ENCODE data around the gene TPRN. TPM values are rescaled to one million over a fixed set of nuclear protein-coding genes. Genes with fewer than 3 reads are reported as not detected.

TPRN gene
- total RNA-seq, 2 experiments from 2014 or later: 5.7 to 6.6 TPM

GRCh38 chr9:137148242-137148641 is 52.3 kb downstream of the TPRN start:
- DNase-seq: no peak
- Mint-ChIP-seq H3K36me3 (ENCODE audit: low read depth) (no peaks in the 10 kb centered on the region), H3K27ac (no peak overlapping the region), H3K4me3 (no peak overlapping the region), H3K9me3 (no peaks in the 10 kb centered on the region), H3K4me1 (ENCODE audit: low read depth) (peaks cover 6% of the 10 kb centered on the region), H3K27me3 (peaks cover 9% of the 10 kb centered on the region)
- CTCF ChIA-PET: no interaction called here
- POLR2A ChIA-PET: interaction anchor here (2.3 kb wide), 1 partner anchor 18 kb away, joined by 8 read pairs; no protein-coding TSS in a partner anchor
- TF ChIP-seq CTCF (IDR thresholded peaks at IDR 0.05): no peak
- no peak for ATAC-seq
- intact Hi-C loops (cut with micrococcal nuclease): no loop called here

- H3K27ac Mint-ChIP-seq: no peak overlapping the region
- intact Hi-C loops (cut with micrococcal nuclease): no loop called here
- no peaks in the 10 kb centered on the region for H3K9me3 Mint-ChIP-seq
- ChIA-PET CTCF (no interaction called here), POLR2A (interaction anchor here (2.3 kb wide), 1 partner anchor 18 kb away, joined by 8 read pairs; no protein-coding TSS in a partner anchor)
- no peaks in the 10 kb centered on the region for H3K36me3 Mint-ChIP-seq (ENCODE audit: low read depth)
- TF ChIP-seq CTCF (IDR thresholded peaks at IDR 0.05): no peak
- no peak for ATAC-seq
- H3K27me3 Mint-ChIP-seq: peaks cover 9% of the 10 kb centered on the region
- no peak overlapping the region for H3K4me3 Mint-ChIP-seq
- peaks cover 6% of the 10 kb centered on the region for H3K4me1 Mint-ChIP-seq (ENCODE audit: low read depth)
- DNase-seq: no peak
Measured at GRCh38 chr9:137147793-137148160, 52.8 kb downstream of the TPRN start.

- no peaks in the 10 kb centered on the region for H3K9me3 Mint-ChIP-seq
- H3K4me1 Mint-ChIP-seq (ENCODE audit: low read depth): peaks cover 6% of the 10 kb centered on the region
- no peak for TF ChIP-seq CTCF (IDR thresholded peaks at IDR 0.05)
- CTCF ChIA-PET: no interaction called here
- H3K36me3 Mint-ChIP-seq (ENCODE audit: low read depth): no peaks in the 10 kb centered on the region
- no peak overlapping the region for H3K27ac Mint-ChIP-seq
- intact Hi-C loops (cut with micrococcal nuclease): no loop called here
- ATAC-seq: no peak
- DNase-seq: no peak
- no peak overlapping the region for H3K4me3 Mint-ChIP-seq
- H3K27me3 Mint-ChIP-seq: peaks cover 12% of the 10 kb centered on the region
- POLR2A ChIA-PET: interaction anchor here (0.7 to 0.9 kb wide), 2 partner anchors 18 to 48 kb away, joined by 3 to 4 read pairs; no protein-coding TSS in a partner anchor
Measured at GRCh38 chr9:137147091-137147792, 53.3 kb downstream of the TPRN start.

GRCh38 chr9:137146527-137146918 is 54.0 kb downstream of the TPRN start:
- no peak overlapping the region for H3K27ac Mint-ChIP-seq
- peaks cover 17% of the 10 kb centered on the region for H3K27me3 Mint-ChIP-seq
- no peaks in the 10 kb centered on the region for H3K9me3 Mint-ChIP-seq
- no peaks in the 10 kb centered on the region for H3K36me3 Mint-ChIP-seq (ENCODE audit: low read depth)
- CTCF ChIA-PET: no interaction called here
- POLR2A ChIA-PET: interaction anchor here (0.7 to 0.9 kb wide), 2 partner anchors 17 to 49 kb away, joined by 3 to 4 read pairs; no protein-coding TSS in a partner anchor
- H3K4me1 Mint-ChIP-seq (ENCODE audit: low read depth): peaks cover 5% of the 10 kb centered on the region
- ATAC-seq (no peak), DNase-seq (no peak)
- no peak for TF ChIP-seq CTCF (IDR thresholded peaks at IDR 0.05)
- intact Hi-C loops (cut with micrococcal nuclease): no loop called here
- H3K4me3 Mint-ChIP-seq: no peak overlapping the region

GRCh38 chr9:137145731-137146526 is 54.6 kb downstream of the TPRN start:
- CTCF ChIA-PET: no interaction called here
- H3K9me3 Mint-ChIP-seq: no peaks in the 10 kb centered on the region

More at GRCh38 chr9:137145731-137146526, 54.6 kb downstream of the TPRN start:
- H3K4me1 Mint-ChIP-seq (ENCODE audit: low read depth): no peaks in the 10 kb centered on the region
- no peaks in the 10 kb centered on the region for H3K36me3 Mint-ChIP-seq (ENCODE audit: low read depth)
- ATAC-seq (no peak), DNase-seq (no peak)
- peaks cover 19% of the 10 kb centered on the region for H3K27me3 Mint-ChIP-seq
- intact Hi-C loops (cut with micrococcal nuclease): no loop called here
- no peak for TF ChIP-seq CTCF (IDR thresholded peaks at IDR 0.05)
- H3K4me3 Mint-ChIP-seq: no peak overlapping the region
- H3K27ac Mint-ChIP-seq: no peak overlapping the region
- POLR2A ChIA-PET: interaction anchor here (0.7 to 0.9 kb wide), 2 partner anchors 16 to 49 kb away, joined by 3 to 4 read pairs; no protein-coding TSS in a partner anchor
